Measurements from ENCODE around the gene TNFSF13B. TPM values are rescaled to one million over a fixed set of nuclear protein-coding genes. Genes with fewer than 3 reads are reported as not detected.

The TNFSF13B gene
- total RNA-seq, 4 donors from 2014 or later, result 0.31 to 2.2 (median 0.62) TPM; not detected in 1

DNA sequence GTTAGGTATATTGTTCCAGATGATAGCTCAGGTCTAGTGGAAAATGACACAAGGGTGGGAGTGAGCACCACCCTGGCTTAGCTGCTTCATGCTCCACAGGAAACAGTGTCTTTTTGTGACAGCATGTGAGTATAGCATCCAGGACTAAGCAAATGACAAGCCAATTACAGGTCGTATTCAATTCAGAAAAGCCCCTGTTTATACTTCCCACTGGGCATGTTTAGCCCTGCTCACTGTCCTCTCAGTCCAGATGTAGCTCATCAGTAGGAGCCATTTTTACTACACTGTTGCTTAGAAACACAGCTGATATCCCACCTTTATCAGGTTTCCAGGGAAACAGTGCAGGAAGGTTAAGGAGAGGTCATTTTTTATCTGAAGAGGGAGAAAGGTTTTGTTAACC, 43.3 kb upstream of the TNFSF13B start:
- no peak overlapping the region for H3K27ac ChIP-seq
- intact Hi-C loops (cut with DNase I; ENCODE audit: low total_unique reads) (no loop called here), in situ Hi-C loops (cut with MboI; ENCODE audit: low sequenced_read_pairs in 4 of 4) (no loop called here)
- H3K9me3 ChIP-seq, result no peaks in the 10 kb centered on the region
- no peaks in the 10 kb centered on the region for H3K27me3 ChIP-seq
- no peaks in the 10 kb centered on the region for H3K36me3 ChIP-seq
- peaks cover 21 to 24% of the 10 kb centered on the region in 2 donors for H3K4me1 ChIP-seq
- TF ChIP-seq, protein P1, sequence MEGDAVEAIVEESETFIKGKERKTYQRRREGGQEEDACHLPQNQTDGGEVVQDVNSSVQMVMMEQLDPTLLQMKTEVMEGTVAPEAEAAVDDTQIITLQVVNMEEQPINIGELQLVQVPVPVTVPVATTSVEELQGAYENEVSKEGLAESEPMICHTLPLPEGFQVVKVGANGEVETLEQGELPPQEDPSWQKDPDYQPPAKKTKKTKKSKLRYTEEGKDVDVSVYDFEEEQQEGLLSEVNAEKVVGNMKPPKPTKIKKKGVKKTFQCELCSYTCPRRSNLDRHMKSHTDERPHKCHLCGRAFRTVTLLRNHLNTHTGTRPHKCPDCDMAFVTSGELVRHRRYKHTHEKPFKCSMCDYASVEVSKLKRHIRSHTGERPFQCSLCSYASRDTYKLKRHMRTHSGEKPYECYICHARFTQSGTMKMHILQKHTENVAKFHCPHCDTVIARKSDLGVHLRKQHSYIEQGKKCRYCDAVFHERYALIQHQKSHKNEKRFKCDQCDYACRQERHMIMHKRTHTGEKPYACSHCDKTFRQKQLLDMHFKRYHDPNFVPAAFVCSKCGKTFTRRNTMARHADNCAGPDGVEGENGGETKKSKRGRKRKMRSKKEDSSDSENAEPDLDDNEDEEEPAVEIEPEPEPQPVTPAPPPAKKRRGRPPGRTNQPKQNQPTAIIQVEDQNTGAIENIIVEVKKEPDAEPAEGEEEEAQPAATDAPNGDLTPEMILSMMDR (IDR thresholded peaks at IDR 0.05 in 4 of 5, conservative IDR thresholded peaks at IDR 0.05 in 1 of 5), result no peak
- TF ChIP-seq POLR2A (IDR thresholded peaks at IDR 0.05), result no peak
- ATAC-seq (no peak), DNase-seq (no peak)
- H3K4me3 ChIP-seq, result no peak overlapping the region

DNA sequence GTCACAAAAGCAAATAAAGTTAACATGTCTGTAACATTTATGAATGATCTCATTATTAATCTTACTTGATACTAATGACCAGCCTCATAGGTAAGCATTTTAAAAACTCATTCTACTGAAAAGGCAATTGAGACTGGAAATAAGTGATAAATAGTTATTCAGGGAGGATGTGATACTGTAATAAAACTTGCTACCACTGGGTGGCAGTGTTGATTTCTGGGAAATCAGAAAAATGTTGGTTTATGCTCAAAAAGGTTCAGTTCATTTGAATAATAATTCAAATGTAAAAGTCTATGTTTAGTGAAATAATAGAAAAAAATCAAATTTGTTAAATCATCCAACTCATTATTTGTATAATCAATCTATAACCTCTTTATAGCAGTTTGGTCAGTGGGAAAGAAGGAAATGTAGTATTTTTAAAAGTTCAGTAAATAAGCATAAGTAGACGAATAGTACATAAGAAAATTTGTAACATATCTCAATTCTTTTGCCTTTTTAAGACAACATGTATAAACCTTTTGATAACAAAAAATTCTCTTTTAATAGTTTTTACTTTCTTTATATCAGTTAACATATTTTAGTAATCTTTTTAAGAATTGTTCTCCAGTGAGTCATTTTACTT, 41.8 kb upstream of the TNFSF13B start:
- Histone ChIP-seq H3K9me3 (no peaks in the 10 kb centered on the region), H3K27ac (no peak overlapping the region), H3K27me3 (no peaks in the 10 kb centered on the region), H3K4me3 (no peak overlapping the region), H3K4me1 (peaks cover 14 to 21% of the 10 kb centered on the region in 2 donors), H3K36me3 (no peaks in the 10 kb centered on the region)
- intact Hi-C loops (cut with DNase I; ENCODE audit: low total_unique reads) (no loop called here), in situ Hi-C loops (cut with MboI; ENCODE audit: low sequenced_read_pairs in 4 of 4) (no loop called here)
- DNase-seq (no peak), ATAC-seq (no peak)
- TF ChIP-seq, protein P1 (IDR thresholded peaks at IDR 0.05 in 4 of 5, conservative IDR thresholded peaks at IDR 0.05 in 1 of 5), result peak in 4 of 5 experiments; percentile 45 to 76 (median 66)
- TF ChIP-seq POLR2A (IDR thresholded peaks at IDR 0.05), result no peak

DNA sequence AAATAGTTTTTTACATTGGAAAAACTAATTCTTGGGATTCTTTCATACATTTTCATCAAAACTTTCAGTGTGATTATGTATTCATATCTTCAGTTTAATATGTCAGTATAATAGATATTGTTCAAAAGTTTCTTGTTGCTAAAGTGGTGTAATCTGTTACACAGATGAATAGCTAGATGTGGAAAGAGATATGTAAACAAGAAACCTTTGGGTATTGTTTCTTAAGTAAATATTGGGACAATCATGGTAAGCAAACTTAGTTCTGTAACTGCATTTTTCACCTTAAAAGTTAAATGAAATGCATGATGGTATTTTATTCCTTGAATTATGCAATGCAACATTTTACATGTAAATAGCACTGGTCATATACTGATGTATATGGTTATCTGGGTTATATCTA, 39.1 kb upstream of the TNFSF13B start:
- TF ChIP-seq POLR2A (IDR thresholded peaks at IDR 0.05), result no peak
- TF ChIP-seq, protein P1 (IDR thresholded peaks at IDR 0.05 in 4 of 5, conservative IDR thresholded peaks at IDR 0.05 in 1 of 5), result no peak
- Histone ChIP-seq H3K36me3 (no peaks in the 10 kb centered on the region), H3K27me3 (no peaks in the 10 kb centered on the region), H3K4me3 (no peak overlapping the region), H3K9me3 (no peaks in the 10 kb centered on the region), H3K4me1 (peaks cover 0 to 5% of the 10 kb centered on the region in 2 donors), H3K27ac (no peak overlapping the region)
- DNase-seq (no peak), ATAC-seq (no peak)
- in situ Hi-C loops (cut with MboI; ENCODE audit: low sequenced_read_pairs in 4 of 4), result no loop called here
- intact Hi-C loops (cut with DNase I; ENCODE audit: low total_unique reads), result no loop called here

DNA sequence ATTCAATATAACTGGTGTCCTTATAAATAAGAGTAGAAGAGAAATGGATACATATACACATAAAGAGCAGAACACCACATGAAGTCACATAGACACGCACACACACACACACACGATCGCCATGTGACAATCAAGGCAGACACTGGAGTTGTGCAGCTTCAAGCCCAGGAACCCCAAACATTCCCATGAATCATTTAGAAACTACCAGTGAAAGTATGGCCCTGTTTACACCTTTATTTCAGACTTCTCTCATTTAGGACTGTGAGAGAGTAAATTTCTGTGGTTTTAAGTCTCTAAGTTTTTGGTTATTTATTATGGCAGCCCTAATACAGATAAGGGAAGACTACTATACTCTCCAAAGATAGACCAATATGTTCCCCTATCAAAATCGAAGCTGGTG, 20.4 kb upstream of the TNFSF13B start:
- TF ChIP-seq POLR2A (IDR thresholded peaks at IDR 0.05), result no peak
- TF ChIP-seq, protein P1 (IDR thresholded peaks at IDR 0.05 in 4 of 5, conservative IDR thresholded peaks at IDR 0.05 in 1 of 5), result no peak
- H3K27me3 ChIP-seq, result no peaks in the 10 kb centered on the region
- in situ Hi-C loops (cut with MboI; ENCODE audit: low sequenced_read_pairs in 4 of 4) (no loop called here), intact Hi-C loops (cut with DNase I; ENCODE audit: low total_unique reads) (no loop called here)
- H3K4me1 ChIP-seq, result no peaks in the 10 kb centered on the region
- no peak for ATAC-seq
- H3K27ac ChIP-seq, result no peak overlapping the region
- no peak overlapping the region for H3K4me3 ChIP-seq
- H3K9me3 ChIP-seq, result no peaks in the 10 kb centered on the region
- H3K36me3 ChIP-seq, result no peaks in the 10 kb centered on the region
- no peak for DNase-seq

DNA sequence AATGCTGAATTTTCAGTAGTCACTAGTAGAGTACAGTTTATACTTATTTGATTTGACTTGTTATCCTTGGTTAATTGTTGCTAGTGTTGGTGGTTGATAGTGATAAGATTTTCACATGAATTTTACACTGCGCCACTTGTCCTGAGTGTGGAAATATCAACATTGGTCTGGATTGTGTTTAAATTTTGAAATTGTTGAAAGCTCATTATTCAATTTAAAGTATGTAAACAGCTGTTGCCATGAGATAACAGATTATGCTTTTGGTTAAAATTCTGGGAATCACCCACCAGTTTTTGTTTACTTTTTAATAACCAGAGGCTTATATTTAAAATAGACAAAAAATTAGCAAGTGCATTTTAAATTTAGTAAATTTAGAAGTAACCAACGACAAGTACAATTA, 12.3 kb upstream of the TNFSF13B start:
- DNase-seq (no peak), ATAC-seq (no peak)
- H3K27ac ChIP-seq, result no peak overlapping the region
- no peaks in the 10 kb centered on the region for H3K9me3 ChIP-seq
- H3K36me3 ChIP-seq, result no peaks in the 10 kb centered on the region
- no peak overlapping the region for H3K4me3 ChIP-seq
- no peaks in the 10 kb centered on the region for H3K27me3 ChIP-seq
- H3K4me1 ChIP-seq, result no peaks in the 10 kb centered on the region
- TF ChIP-seq, protein P1 (IDR thresholded peaks at IDR 0.05 in 4 of 5, conservative IDR thresholded peaks at IDR 0.05 in 1 of 5), result no peak
- no peak for TF ChIP-seq POLR2A (IDR thresholded peaks at IDR 0.05)
- in situ Hi-C loops (cut with MboI; ENCODE audit: low sequenced_read_pairs in 4 of 4), result no loop called here
- intact Hi-C loops (cut with DNase I; ENCODE audit: low total_unique reads), result no loop called here

Measured in gastrocnemius medialis (tissue), 4 donors.